ENCODE results near the gene VPS13A. TPM values are rescaled to one million over a fixed set of nuclear protein-coding genes. Genes with fewer than 3 reads are reported as not detected.

The VPS13A gene
- total and polyA plus RNA-seq, 10 of the 15 experiments (the other 5 are each of a cell fraction or from before 2014, with no cell fraction given) = 10.0 to 35.2 (median 21.1) TPM

DNA sequence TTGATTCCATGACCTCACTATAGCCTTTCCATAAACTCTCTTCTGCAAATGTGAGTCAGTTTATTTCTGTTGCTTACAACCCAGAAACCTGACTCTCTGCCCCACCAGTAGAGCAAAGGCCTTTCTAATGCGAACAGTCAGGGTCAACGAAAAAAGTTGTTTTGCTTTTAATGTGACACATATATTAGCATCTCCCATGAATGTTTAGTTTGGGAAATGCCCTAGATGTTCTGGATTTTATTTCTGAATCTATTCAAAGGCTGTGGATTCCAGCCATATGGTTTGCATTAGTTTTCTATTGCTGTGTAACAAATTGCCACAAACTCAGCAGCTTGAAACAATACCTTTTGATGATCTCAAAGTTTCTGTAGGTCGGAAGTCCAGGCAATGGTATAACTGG, 277.3 kb downstream of the VPS13A start:
- ChIA-PET CTCF (interaction anchor here (0.6 to 7.1 kb wide), 11 partner anchors 8 to 667 kb away, joined by 3 to 79 read pairs (median 9); no protein-coding TSS in a partner anchor), POLR2A (no interaction called here), RAD21 (ENCODE audit: unreplicated experiment) (interaction anchor here (0.7 kb wide), 1 partner anchor 21 kb away, joined by 3 read pairs; no protein-coding TSS in a partner anchor), SMC1A (ENCODE audit: uncharacterized antibody, unreplicated experiment) (interaction anchor here (1.1 to 3.3 kb wide), 5 partner anchors 33 to 581 kb away, joined by 3 to 12 read pairs (median 7); no protein-coding TSS in a partner anchor)
- Histone ChIP-seq H3K4me2 (ENCODE audit: control insufficient read depth, insufficient read depth) (no peak overlapping the region), H4K20me1 (ENCODE audit: control insufficient read depth, insufficient read depth) (no peaks in the 10 kb centered on the region), H3K9ac (ENCODE audit: control insufficient read depth, insufficient read depth, low read length) (no peak overlapping the region), H3K36me3 (ENCODE audit: control insufficient read depth in 2 of 2, insufficient read depth in 2 of 2, low read length in 1 of 2) (no peaks in the 10 kb centered on the region), H3K79me2 (ENCODE audit: control insufficient read depth, insufficient read depth, low read length) (no peaks in the 10 kb centered on the region), H2AFZ (ENCODE audit: control insufficient read depth, low read depth, low read length) (no peak overlapping the region), H3K27me3 (replicated peaks in 1 of 2; ENCODE audit: control insufficient read depth in 2 of 2, insufficient read depth in 2 of 2, low read length in 1 of 2) (no peaks in the 10 kb centered on the region; a peak in 2 of 4 replicates), H3K4me3 (no peak overlapping the region), H3K27ac (ENCODE audit: control insufficient read depth, insufficient read depth) (no peak overlapping the region), H3K4me1 (ENCODE audit: control insufficient read depth, insufficient read depth, low read length) (no peaks in the 10 kb centered on the region), H3K9me3 (replicated peaks; ENCODE audit: control insufficient read depth, insufficient read depth, low read length) (no peaks in the 10 kb centered on the region)
- BruUV-seq (replicated peaks) = no TSS peak
- DNase-seq (ENCODE audit: low read depth, low spot score) (no peak), FAIRE-seq (no peak), ATAC-seq (no peak)
- in situ Hi-C loops (cut with MboI) = no loop called here
- TF ChIP-seq, protein P1, sequence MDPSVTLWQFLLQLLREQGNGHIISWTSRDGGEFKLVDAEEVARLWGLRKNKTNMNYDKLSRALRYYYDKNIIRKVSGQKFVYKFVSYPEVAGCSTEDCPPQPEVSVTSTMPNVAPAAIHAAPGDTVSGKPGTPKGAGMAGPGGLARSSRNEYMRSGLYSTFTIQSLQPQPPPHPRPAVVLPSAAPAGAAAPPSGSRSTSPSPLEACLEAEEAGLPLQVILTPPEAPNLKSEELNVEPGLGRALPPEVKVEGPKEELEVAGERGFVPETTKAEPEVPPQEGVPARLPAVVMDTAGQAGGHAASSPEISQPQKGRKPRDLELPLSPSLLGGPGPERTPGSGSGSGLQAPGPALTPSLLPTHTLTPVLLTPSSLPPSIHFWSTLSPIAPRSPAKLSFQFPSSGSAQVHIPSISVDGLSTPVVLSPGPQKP (IDR thresholded peaks at IDR 0.05; ENCODE audit: low read depth, low read length) = no peak
- TF ChIP-seq POLR2AphosphoS2 (IDR thresholded peaks at IDR 0.05; ENCODE audit: low read depth, low read length) (no peak), HCFC1 (IDR thresholded peaks at IDR 0.05; ENCODE audit: low read length) (no peak), RB1 (IDR thresholded peaks at IDR 0.05; ENCODE audit: borderline replicate concordance) (no peak), CBX5 (IDR thresholded peaks at IDR 0.05; ENCODE audit: low read depth) (no peak), CHD1 (IDR thresholded peaks at IDR 0.05; ENCODE audit: low read depth, low read length) (no peak), EP300 (IDR thresholded peaks at IDR 0.05; ENCODE audit: borderline replicate concordance in 1 of 2, control insufficient read depth in 1 of 2, low read depth in 2 of 2, low read length in 2 of 2) (no peak), MTA3 (IDR thresholded peaks at IDR 0.05; ENCODE audit: borderline replicate concordance, low read length) (no peak), FOS (IDR thresholded peaks at IDR 0.05; ENCODE audit: borderline replicate concordance, extremely low read depth, insufficient read length) (no peak), MTA2 (IDR thresholded peaks at IDR 0.05; ENCODE audit: low read depth) (no peak), ZNF687 (IDR thresholded peaks at IDR 0.05) (no peak)
- 34% methylated on average over 3 of the region's 3 CpGs for WGBS (ENCODE audit: insufficient coverage, insufficient replicate concordance, low lambda C conversion rate, missing lambda C conversion rate)
- intact Hi-C loops (cut with micrococcal nuclease; ENCODE audit: unreplicated experiment) = loop anchor here (2.0 to 10.0 kb wide), 5 partner anchors 34 to 668 kb away; partner anchors contain the start of gene GNAQ
